ENCODE measurements around the gene SLC1A6.

The SLC1A6 gene

DNA sequence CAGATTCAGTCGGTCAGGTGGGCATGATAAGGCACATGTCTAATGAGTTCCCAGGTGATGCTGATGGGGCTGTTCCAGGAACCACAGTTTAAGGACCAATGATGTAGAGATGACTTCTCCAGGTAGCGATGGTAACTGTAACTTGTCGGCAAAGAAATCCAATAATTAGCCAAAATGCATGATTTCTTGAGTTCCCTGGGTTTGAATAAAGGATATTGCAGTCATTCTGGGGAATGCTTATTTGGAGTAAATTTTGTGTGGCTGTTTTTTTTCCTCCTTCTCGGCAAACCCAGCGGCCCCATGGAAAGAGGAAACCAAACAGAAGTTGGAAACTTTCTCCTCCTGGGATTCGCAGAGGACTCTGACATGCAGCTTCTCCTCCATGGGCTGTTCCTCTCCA lies 38.5 kb downstream of the SLC1A6 start, which contains the start of gene OR7C2:
TSS of gene OR7C2 (plus strand) at position 301 of the 400 bp plus-strand sequence. CDS start at position 301, 0 bp downstream.
- H3K4me3 Mint-ChIP-seq: no peak within 1 kb of the TSS
- no peak for ATAC-seq
- H3K36me3 Mint-ChIP-seq (ENCODE audit: low read depth): no peaks in the 10 kb centered on the region
- H3K4me1 Mint-ChIP-seq: peaks cover 10% of the 10 kb centered on the region
- H3K27ac Mint-ChIP-seq: no peak within 1 kb of the TSS
- H3K9me3 Mint-ChIP-seq: no peaks in the 10 kb centered on the region
- H3K27me3 Mint-ChIP-seq: peaks cover 2% of the 10 kb centered on the region
- no peak for DNase-seq

GRCh38 chr19:14940266-14940665 lies 39.4 kb downstream of the SLC1A6 start:
- DNase-seq: no peak
- Mint-ChIP-seq H3K9me3 (no peaks in the 10 kb centered on the region), H3K27ac (no peak overlapping the region), H3K36me3 (ENCODE audit: low read depth) (no peaks in the 10 kb centered on the region), H3K4me3 (no peak overlapping the region), H3K27me3 (peaks cover 6% of the 10 kb centered on the region), H3K4me1 (peaks cover 10% of the 10 kb centered on the region)
- no peak for ATAC-seq

DNA sequence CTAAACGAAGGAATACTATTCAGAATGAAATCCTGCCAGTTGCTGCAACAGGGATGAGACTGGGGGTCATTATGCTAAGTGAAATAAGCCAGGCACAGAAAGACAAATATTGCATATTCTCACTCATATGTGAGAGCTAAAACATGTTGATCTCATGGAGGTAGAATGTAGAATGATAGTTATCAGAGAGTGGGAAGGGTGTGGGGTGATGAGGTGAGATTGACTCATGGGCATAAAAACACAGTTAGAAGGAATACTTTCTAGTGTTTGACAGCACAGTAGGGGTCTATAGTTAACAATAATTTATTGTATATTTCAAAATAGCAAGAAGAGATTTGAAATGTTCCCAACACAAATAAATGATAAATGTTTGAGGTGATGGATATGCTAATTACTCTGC lies 46.2 kb downstream of the SLC1A6 start:
- no peaks in the 10 kb centered on the region for H3K4me1 Mint-ChIP-seq
- H3K36me3 Mint-ChIP-seq (ENCODE audit: low read depth): no peaks in the 10 kb centered on the region
- no peaks in the 10 kb centered on the region for H3K9me3 Mint-ChIP-seq
- ATAC-seq: no peak
- H3K4me3 Mint-ChIP-seq: no peak overlapping the region
- peaks cover 11% of the 10 kb centered on the region for H3K27me3 Mint-ChIP-seq
- no peak for DNase-seq
- H3K27ac Mint-ChIP-seq: no peak overlapping the region

DNA sequence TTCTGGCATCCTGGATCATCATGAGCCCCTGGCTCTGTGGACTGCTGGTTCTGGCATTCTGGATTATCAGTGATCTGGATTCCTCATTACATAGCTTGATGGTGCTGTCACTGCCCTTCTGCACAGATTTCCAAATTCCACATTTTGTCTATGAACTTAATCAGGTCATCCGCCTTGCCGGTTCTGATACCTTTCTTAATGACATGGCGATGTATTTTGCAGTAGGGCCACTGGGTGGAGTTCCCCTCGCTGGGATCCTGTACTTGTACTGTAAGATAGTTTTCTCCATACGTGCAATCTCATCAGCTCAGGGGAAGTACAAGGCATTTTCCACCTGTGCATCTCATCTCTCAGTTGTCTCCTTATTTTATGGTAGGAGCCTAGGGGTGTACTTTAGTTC lies 62.8 kb downstream of the SLC1A6 start:
- no peak overlapping the region for H3K4me3 Mint-ChIP-seq
- H3K27me3 Mint-ChIP-seq: peaks cover 18% of the 10 kb centered on the region
- no peaks in the 10 kb centered on the region for H3K4me1 Mint-ChIP-seq
- DNase-seq (no peak), ATAC-seq (no peak)
- H3K27ac Mint-ChIP-seq: no peak overlapping the region
- H3K36me3 Mint-ChIP-seq (ENCODE audit: low read depth): no peaks in the 10 kb centered on the region
- peaks cover 17% of the 10 kb centered on the region for H3K9me3 Mint-ChIP-seq

DNA sequence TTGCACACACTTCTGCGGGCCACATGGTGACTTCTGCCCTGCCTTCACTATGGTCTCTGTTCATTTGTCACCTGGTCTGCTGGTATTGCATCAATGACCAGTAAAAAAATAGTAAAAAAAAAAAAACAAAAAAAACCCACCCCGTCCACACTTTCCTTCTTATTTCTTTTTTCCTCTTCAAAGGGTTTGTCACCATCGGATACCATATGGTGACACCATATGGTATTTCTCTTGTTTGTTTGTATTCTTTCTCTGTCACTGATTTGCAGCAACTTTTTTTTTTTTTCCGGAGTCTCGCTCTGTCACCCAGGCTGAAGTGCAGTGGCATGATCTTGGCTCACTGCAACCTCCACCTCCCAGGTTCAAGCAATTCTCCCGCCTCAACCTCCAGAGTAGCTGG lies 64.5 kb downstream of the SLC1A6 start:
- Mint-ChIP-seq H3K9me3 (peaks cover 17% of the 10 kb centered on the region), H3K4me3 (no peak overlapping the region), H3K4me1 (no peaks in the 10 kb centered on the region), H3K36me3 (ENCODE audit: low read depth) (no peaks in the 10 kb centered on the region), H3K27ac (no peak overlapping the region), H3K27me3 (peaks cover 19% of the 10 kb centered on the region)
- ATAC-seq: no peak
- no peak for DNase-seq

GRCh38 chr19:14906711-14907110 lies 73.0 kb downstream of the SLC1A6 start:
- Mint-ChIP-seq H3K9me3 (no peaks in the 10 kb centered on the region), H3K36me3 (ENCODE audit: low read depth) (no peaks in the 10 kb centered on the region), H3K4me3 (no peak overlapping the region), H3K27ac (no peak overlapping the region), H3K4me1 (no peaks in the 10 kb centered on the region), H3K27me3 (peaks cover 28% of the 10 kb centered on the region)
- DNase-seq (no peak), ATAC-seq (no peak)

GRCh38 chr19:14901675-14902260 lies 77.9 kb downstream of the SLC1A6 start:
- Mint-ChIP-seq H3K27ac (no peak overlapping the region), H3K27me3 (peaks cover 44% of the 10 kb centered on the region), H3K4me1 (no peaks in the 10 kb centered on the region), H3K4me3 (no peak overlapping the region), H3K36me3 (ENCODE audit: low read depth) (no peaks in the 10 kb centered on the region), H3K9me3 (no peaks in the 10 kb centered on the region)
- DNase-seq (no peak), ATAC-seq (no peak)
